ENCODE data around the gene CCDC150.
A peak's percentile ranks its signal among the peaks of the same experiment; 100 is the strongest.
"Not testable (repeated sequence)": the region's sequence is repeated elsewhere in the genome, so short reads cannot be mapped to it uniquely, and the experiment has no call there.

The CCDC150 gene

DNA sequence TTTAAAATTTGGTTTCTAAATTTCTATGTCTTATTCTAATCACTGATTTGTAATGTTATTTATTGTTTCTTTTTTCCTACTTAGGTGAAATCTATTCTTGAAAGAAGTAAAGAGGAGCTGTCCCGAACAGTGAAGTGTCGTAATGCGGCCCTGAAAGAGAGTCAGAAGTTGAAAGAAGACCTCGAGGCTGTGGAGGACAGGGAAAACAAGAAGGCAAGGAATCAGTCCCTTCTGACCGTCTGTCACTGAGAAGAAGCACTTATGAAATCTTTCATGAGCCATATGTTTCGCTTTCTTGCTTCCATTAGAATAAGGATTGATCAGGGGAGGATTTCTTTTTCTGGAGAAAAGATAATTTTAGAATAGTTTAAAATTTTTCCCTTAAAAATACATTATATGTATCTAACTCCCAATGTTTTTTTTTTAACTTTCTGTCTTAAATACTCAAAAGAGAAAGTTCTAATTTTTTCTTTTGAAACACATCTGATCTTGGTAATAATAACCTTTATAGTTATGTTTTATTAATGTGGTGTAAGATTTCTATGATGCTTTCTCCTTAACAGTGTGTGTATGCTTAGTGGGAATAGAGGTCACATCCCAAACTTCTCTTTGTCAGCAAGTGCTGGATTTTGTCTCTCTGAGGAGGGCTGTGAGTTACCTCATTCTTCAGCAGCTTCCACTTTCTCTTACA, 79.0 kb downstream of the CCDC150 start:
- no peak for DNase-seq (ENCODE audit: low read depth)

- no peak for DNase-seq (ENCODE audit: low read depth)
These were observed 79.8 kb downstream of the CCDC150 start for GRCh38 chr2:196719110-196719872.

DNA sequence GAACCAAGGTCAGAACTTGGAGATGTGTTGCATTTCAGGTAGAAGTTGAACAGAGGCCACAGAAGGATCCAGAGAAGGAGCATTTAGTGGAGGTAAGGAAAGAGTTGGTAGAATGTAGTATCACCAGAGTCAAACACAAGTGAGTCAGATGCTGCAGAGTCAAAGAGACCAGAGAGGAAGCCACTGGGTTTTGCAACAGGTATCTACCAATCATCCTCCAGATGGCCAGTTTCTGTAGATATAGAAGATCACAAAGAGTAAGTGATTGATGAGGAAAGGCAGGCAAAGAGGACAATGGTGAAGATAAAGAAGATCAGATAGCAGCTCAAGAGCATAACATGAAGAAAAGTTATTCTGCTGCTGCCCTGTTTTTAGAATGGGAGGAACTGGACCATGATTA, 84.1 kb downstream of the CCDC150 start:
- DNase-seq (ENCODE audit: low read depth) = no peak

- no peak for DNase-seq (ENCODE audit: low read depth)
These were observed 85.7 kb downstream of the CCDC150 start for GRCh38 chr2:196725218-196725617.

GRCh38 chr2:196725882-196726281, 86.4 kb downstream of the CCDC150 start:
- DNase-seq (ENCODE audit: low read depth) = no peak

GRCh38 chr2:196729418-196729817, 89.9 kb downstream of the CCDC150 start:
- no peak for DNase-seq (ENCODE audit: low read depth)

GRCh38 chr2:196736646-196737045, 97.1 kb downstream of the CCDC150 start:
- not testable (repeated sequence) for DNase-seq (ENCODE audit: low read depth)

GRCh38 chr2:196737046-196737445, 97.5 kb downstream of the CCDC150 start:
- no peak for DNase-seq (ENCODE audit: low read depth)

DNA sequence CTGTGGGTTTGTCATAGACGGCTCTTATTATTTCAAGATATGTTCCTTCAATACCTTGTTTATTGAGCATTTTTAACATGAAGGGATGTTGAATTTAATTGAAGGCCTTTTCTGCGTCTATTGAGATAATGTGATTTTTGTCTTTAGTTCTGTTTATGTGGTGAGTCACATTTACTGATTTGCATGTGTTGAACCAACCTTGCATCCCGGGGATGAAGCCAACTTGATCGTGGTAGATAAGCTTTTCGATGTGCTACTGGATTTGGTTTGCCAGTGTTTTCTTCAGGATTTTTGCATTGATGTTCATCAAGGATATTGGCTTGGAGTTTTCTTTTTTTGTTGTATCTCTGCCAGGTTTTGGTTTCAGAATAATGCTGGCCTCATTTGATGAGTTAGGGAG, 99.5 kb downstream of the CCDC150 start:
- no peak for DNase-seq (ENCODE audit: low read depth)

DNA sequence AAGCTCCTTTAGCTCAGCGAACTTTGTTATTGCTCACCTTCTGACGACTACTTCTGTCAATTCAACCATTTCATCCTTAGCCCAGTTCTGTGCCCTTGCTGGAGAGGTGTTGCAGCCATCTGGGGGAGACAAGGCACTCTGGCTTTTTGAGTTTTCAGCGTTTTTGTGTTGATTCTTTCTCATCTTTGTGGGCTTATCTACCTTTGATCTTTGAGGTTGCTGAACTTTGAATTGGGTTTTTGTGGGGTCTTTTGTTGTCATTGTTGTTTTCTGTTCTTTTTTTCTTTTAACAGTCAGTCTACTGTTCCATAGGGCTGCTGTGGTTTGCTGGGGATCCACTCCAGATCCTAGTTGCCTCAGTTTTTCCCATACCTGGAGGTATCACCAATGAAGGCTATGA, 102.7 kb downstream of the CCDC150 start:
- DNase-seq (ENCODE audit: low read depth) = no peak

- DNase-seq (ENCODE audit: low read depth) = no peak
These were observed 103.2 kb downstream of the CCDC150 start for GRCh38 chr2:196742685-196743084.

GRCh38 chr2:196743165-196743564, 103.7 kb downstream of the CCDC150 start:
- DNase-seq (ENCODE audit: low read depth) = no peak

GRCh38 chr2:196745711-196746110, 106.2 kb downstream of the CCDC150 start:
- DNase-seq (ENCODE audit: low read depth) = no peak

DNA sequence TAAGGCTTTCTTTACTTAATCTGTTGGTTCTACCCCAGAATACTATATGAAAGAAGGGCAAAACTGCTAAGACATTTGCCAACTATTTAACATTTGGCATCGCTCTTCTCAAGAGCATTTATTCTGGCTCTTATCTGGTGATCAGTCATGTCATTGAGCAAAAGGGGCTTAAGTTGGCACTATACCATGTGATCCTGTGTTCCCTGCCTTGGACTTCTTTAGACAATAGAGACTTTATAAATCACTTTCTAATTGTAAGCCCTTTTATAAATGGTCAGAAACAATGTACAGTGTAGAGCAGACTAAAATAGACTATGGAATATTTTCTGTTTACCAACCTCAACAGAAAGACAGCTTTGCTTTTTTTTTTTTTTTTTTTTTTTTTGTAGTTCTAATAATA, 107.9 kb downstream of the CCDC150 start:
- DNase-seq (ENCODE audit: low read depth) = no peak

DNA sequence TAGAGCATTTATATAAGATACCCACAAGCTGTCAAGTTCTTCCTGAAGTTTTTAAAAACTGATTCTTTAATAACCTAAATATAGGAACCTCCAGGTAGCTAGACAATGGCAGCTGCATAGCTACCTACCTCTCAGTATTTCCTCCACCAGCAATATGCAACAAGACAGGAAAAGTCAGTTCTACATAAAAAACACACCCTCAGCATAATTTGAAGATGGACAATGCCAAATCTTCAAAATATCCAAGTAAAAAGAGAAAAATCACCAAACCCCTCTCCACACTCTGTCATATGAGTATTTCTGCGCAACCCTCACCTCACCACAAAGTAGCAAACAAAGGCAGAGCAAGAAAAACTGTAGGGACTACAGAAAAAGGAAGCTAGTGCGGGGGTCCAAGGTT, 108.6 kb downstream of the CCDC150 start:
- DNase-seq (ENCODE audit: low read depth) = no peak

DNA sequence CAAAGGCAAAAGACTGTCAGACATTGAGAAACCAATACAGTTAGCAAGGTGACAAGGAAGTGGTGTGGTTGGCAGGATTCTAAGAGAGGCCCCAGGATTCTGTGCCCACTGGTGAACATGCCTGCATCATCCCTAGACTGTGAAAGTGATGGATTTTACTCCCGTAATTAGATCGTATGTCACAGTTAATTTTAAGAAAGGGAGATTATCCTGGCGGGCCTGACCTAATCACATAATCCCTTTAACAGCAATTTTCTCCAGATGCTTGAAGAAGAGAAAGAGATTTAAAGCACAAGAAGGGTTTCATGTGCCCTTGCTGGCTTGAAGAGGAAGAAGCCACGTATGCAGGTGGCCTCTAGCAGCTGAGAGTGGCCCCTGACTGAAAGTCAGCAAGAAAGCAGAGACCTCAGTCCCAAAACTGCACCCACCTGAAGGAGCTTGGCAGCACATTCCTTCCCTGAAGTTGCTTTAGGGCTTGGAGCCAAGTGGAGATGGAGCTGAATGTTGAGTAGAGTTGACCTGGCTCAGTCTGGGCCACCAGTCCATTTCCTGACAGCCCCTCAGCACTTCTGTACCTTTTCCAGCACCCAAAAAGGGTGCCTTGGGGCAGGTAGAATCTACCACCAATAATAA, 110.9 kb downstream of the CCDC150 start:
- DNase-seq (ENCODE audit: low read depth) = no peak

DNA sequence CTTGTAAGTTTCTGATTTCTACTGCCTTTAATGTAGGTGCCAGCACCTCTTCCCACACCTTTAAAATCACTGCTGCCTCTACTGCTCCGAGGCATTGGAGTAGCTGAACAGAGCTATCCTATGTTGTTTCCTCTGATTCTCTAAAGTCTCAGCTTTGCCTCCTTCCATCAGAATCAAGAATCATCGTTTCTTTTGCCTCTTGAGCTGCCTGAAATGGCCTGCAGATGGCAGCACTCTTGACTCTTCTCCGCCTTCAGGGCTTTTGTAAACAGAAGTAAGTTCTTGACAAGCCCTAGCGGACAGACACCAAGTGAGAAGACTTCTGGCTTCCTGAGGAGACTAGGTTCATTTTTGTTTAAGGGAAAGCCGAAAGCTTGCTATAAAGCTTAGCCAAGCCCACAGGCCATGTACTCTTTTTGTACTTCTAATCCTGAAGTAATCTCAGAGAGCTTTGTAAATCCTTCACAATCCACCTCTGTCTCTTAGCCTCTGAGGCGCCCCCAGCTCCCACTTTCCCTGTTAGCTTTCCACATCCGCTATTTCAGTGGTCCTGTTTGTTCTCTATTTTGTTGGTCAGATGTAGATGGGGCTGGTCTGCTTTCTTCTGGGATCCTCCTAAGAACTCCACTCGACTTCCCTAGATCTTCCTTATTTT, 111.6 kb downstream of the CCDC150 start:
- DNase-seq (ENCODE audit: low read depth) = peak; percentile 16

GRCh38 chr2:196758474-196759377, 119.2 kb downstream of the CCDC150 start:
- no peak for DNase-seq (ENCODE audit: low read depth)

DNA sequence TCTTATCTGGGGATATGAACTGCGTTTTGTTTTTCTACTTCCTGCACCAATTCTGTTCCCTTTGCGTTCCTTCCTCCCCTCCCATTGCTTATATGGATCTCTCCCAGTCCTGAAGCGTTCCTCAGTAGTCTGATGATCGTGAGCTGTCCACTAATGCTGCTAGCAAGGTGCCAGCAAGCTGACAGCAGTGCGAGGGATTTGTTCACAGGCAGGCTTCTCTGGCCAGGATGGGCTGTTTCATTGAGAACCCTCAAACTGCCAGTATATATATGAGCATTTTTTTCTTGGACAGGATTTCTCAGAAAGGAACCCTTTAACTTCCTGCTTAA, 119.8 kb downstream of the CCDC150 start:
- no peak for DNase-seq (ENCODE audit: low read depth)

GRCh38 chr2:196767101-196767500, 127.6 kb downstream of the CCDC150 start:
- DNase-seq (ENCODE audit: low read depth) = no peak
